BJ (cell line): ENCODE data around the gene EFCAB5. TPM values are rescaled to one million over a fixed set of nuclear protein-coding genes. Genes with fewer than 3 reads are reported as not detected.

Source experiments
- CTCF ChIA-PET: fragments of 350-600 bp; formaldehyde crosslinking; extraction: SDS; loops from one replicate; lab custom pipeline; 2021; ENCODE audit warnings: antibody characterized with exemption, inconsistent platforms; lab: Yijun Ruan, JAX
- POLR2A ChIA-PET: fragments of 300-600 bp; sonication (Branson Sonifier 250); formaldehyde crosslinking; extraction: SDS; loops from one replicate; lab custom pipeline; 2021; ENCODE audit warnings: antibody characterized with exemption; lab: Charles Lee
- DNase-seq: peaks from one replicate; pipeline ENCODE4 v3.0.0-alpha.2; 2011; ENCODE audit warnings: low read depth
- H3K27me3 ChIP-seq: 2 replicates; pipeline ENCODE4 v1.6.0; 2011; ENCODE audit warnings: low read length; ENCODE audit not compliant: control insufficient read depth, insufficient read depth
- H3K36me3 ChIP-seq: 2 replicates; pipeline ENCODE4 v1.5.1; 2011; ENCODE audit warnings: low read length; ENCODE audit not compliant: control insufficient read depth, insufficient read depth
- H3K4me3 ChIP-seq: 2 replicates; pipeline ENCODE4 v1.5.1; 2011; ENCODE audit warnings: low read depth, mild to moderate bottlenecking, control low read depth, low read length
- polyA plus RNA-seq: library from polyadenylated mRNA; depleted of rRNA; stranded (reverse); fragments of >200 nt; gene quantifications from 2 replicates; pipeline ENCODE4 v1.2.3, GENCODE V29; 2011; rRNA removed
- small RNA-seq: library from RNA; depleted of rRNA; stranded (forward); fragments of <200 nt; gene quantifications from one replicate; pipeline ENCODE3, GENCODE V24; 2012; ENCODE audit warnings: low replicate concordance, low read depth; ENCODE audit not compliant: insufficient read length
- TF ChIP-seq, protein P1 (sequence below): IDR thresholded peaks from 2 replicates; pipeline ENCODE4 v1.5.1; 2011; ENCODE audit warnings: low read depth, mild to moderate bottlenecking, control low read depth, inconsistent platforms, low read length, moderate library complexity; ENCODE audit not compliant: insufficient read depth

The EFCAB5 gene
- polyA plus RNA-seq, 1 experiment: not detected

DNA sequence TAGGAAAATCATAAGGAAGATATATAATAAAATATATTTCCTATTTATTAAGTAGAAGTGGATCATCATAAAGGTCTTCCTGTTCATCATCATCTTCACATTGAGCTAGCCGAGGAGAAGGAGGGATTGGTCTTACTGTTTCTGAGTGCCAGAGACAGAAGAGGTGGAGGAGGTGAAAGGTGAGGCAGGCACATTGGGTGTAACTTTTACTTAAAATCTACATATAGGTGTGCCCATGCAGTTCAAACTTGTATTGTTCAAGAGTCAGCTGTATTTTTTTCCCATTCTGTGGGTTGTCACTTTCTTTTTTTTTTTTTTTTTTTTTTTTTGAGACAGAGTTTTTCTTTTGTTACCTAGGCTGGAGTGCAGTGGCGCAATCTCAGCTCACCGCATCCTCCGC lies 210.0 kb downstream of the EFCAB5 start:
- Histone ChIP-seq H3K27me3 (no peaks in the 10 kb centered on the region), H3K4me3 (no peak overlapping the region), H3K36me3 (no peaks in the 10 kb centered on the region)
- ChIA-PET CTCF (interaction anchor here (0.6 to 1.9 kb wide), 2 partner anchors 26 to 109 kb away, joined by 3 to 8 read pairs; no protein-coding TSS in a partner anchor), POLR2A (no interaction called here)
- TF ChIP-seq, protein P1, sequence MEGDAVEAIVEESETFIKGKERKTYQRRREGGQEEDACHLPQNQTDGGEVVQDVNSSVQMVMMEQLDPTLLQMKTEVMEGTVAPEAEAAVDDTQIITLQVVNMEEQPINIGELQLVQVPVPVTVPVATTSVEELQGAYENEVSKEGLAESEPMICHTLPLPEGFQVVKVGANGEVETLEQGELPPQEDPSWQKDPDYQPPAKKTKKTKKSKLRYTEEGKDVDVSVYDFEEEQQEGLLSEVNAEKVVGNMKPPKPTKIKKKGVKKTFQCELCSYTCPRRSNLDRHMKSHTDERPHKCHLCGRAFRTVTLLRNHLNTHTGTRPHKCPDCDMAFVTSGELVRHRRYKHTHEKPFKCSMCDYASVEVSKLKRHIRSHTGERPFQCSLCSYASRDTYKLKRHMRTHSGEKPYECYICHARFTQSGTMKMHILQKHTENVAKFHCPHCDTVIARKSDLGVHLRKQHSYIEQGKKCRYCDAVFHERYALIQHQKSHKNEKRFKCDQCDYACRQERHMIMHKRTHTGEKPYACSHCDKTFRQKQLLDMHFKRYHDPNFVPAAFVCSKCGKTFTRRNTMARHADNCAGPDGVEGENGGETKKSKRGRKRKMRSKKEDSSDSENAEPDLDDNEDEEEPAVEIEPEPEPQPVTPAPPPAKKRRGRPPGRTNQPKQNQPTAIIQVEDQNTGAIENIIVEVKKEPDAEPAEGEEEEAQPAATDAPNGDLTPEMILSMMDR: no peak
- DNase-seq: no peak

- ChIA-PET CTCF (no interaction called here), POLR2A (no interaction called here)
- DNase-seq: no peak
- H3K4me3 ChIP-seq: no peak overlapping the region
- TF ChIP-seq, protein P1: no peak
- H3K36me3 ChIP-seq: no peaks in the 10 kb centered on the region
- no peaks in the 10 kb centered on the region for H3K27me3 ChIP-seq
Observed at GRCh38 chr17:30153463-30153862, 212.0 kb downstream of the EFCAB5 start.

DNA sequence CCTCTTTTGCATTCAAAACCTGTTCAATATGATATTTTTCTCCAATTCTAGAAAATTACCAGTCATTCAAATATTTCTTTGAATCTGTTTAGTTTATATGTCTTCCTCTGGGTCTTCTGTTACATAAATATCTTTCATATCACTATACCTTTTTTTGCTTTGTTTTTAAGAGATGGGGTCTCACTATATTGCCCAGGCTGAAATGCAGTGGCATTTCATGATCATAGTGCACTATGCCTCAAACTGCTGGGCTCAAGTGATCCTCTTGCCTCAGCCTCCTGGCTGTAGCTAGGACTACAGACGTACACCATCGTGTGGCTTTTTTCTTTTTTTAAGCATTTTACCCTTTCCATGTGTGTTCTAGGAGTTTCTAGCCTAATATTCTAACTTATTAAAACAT lies 214.0 kb downstream of the EFCAB5 start:
- no peak for DNase-seq
- H3K36me3 ChIP-seq: peaks cover 2% of the 10 kb centered on the region; the same call in 1 of the 2 replicates
- H3K27me3 ChIP-seq: no peaks in the 10 kb centered on the region
- POLR2A ChIA-PET: no interaction called here
- no peak overlapping the region for H3K4me3 ChIP-seq
- CTCF ChIA-PET: no interaction called here
- TF ChIP-seq, protein P1: no peak

Small RNAs within 50 kb of the gene (small RNA-seq; reads per million reads assigned to genes)
- not detected for gene AC104984.5
- gene RNY4P13: not detected

Other genes with a start within 250 kb of the EFCAB5 start
- 5.7 and 9.1 TPM in 2 replicates for gene SSH2, start 11.4 kb upstream of the EFCAB5 start, polyA plus RNA-seq
- 6.9 and 8.8 TPM in 2 replicates for gene NSRP1, start 175.2 kb downstream of the EFCAB5 start, polyA plus RNA-seq